IMR-90 (cell line): ENCODE measurements around the gene ARMC9. TPM values are rescaled to one million over a fixed set of nuclear protein-coding genes. Genes with fewer than 3 reads are reported as not detected.

Experiments
- ATAC-seq: fragments of 200-7000 bp; cut with Tn5 transposase; 2 replicates; pipeline ENCODE4 v1.9.1; 2020; ENCODE audit warnings: low read depth, mild to moderate bottlenecking, moderate library complexity
- BruUV-seq: library from RNA; stranded (reverse); fragments of 400-500 nt; replicated peaks from 2 replicates; lab custom pipeline; 2021; lab: Mats Ljungman, UMichigan
- CTCF ChIA-PET: fragments of 300-600 bp; formaldehyde crosslinking; extraction: SDS; loops from one replicate; lab custom pipeline; 2021; ENCODE audit warnings: antibody characterized with exemption; lab: Yijun Ruan, JAX
- POLR2A ChIA-PET: fragments of 300-600 bp; sonication (Branson Sonifier 250); formaldehyde crosslinking; loops from one replicate; lab custom pipeline; 2022; ENCODE audit warnings: antibody characterized with exemption; ENCODE audit not compliant: unreplicated experiment; lab: Charles Lee
- DNase-seq: peaks from one replicate; pipeline ENCODE4 v3.0.0; 2013
- H2AFZ ChIP-seq: replicated peaks from 2 replicates; pipeline ENCODE3; 2013; ENCODE audit warnings: low read length, mild to moderate bottlenecking; ENCODE audit not compliant: poor library complexity
- H2AK5ac ChIP-seq: 2 replicates; pipeline ENCODE4 v1.6.1; 2013; ENCODE audit warnings: low read depth, low read length, inconsistent platforms
- H2AK9ac ChIP-seq: replicated peaks from 2 replicates; pipeline ENCODE3; 2013; ENCODE audit warnings: mild to moderate bottlenecking, low read depth, low read length, moderate library complexity; ENCODE audit not compliant: poor library complexity
- H2BK120ac ChIP-seq: 2 replicates; pipeline ENCODE4 v1.6.1; 2013; ENCODE audit warnings: low read depth, low read length, inconsistent platforms
- H2BK15ac ChIP-seq: 3 replicates; pipeline ENCODE4 v1.6.1; 2013; ENCODE audit warnings: low read depth, low read length, inconsistent platforms
- H2BK20ac ChIP-seq: 2 replicates; pipeline ENCODE4 v1.6.1; 2013; ENCODE audit warnings: low read depth, mild to moderate bottlenecking, inconsistent platforms, low read length, moderate library complexity
- H2BK5ac ChIP-seq: 2 replicates; pipeline ENCODE4 v1.6.1; 2013; ENCODE audit warnings: mild to moderate bottlenecking, low read depth, low read length, inconsistent platforms; ENCODE audit not compliant: poor library complexity, severe bottlenecking
- H3K14ac ChIP-seq: replicated peaks from 2 replicates; pipeline ENCODE4 v1.6.1; 2013; ENCODE audit warnings: low read depth, low read length, inconsistent platforms
- H3K18ac ChIP-seq: 2 replicates; pipeline ENCODE4 v1.6.1; 2013; ENCODE audit warnings: low read depth, low read length, control low read depth
- H3K23ac ChIP-seq: 2 replicates; pipeline ENCODE4 v1.6.1; 2013; ENCODE audit warnings: low read depth, low read length, inconsistent platforms
- H3K27ac ChIP-seq: 2 replicates; pipeline ENCODE4 v1.5.1; 2013; ENCODE audit warnings: mild to moderate bottlenecking, control low read depth, low read length; ENCODE audit not compliant: insufficient read depth
- H3K27me3 ChIP-seq: 2 replicates; pipeline ENCODE4 v1.6.1; 2013; ENCODE audit warnings: low read length; ENCODE audit not compliant: control insufficient read depth, insufficient read depth
- H3K36me3 ChIP-seq: 2 replicates; pipeline ENCODE4 v1.6.1; 2013; ENCODE audit warnings: low read length, mixed read lengths; ENCODE audit not compliant: control insufficient read depth, insufficient read depth
- H3K4ac ChIP-seq: 2 replicates; pipeline ENCODE4 v1.6.1; 2013; ENCODE audit warnings: low read depth, low read length, inconsistent platforms
- H3K4me1 ChIP-seq: 2 replicates; pipeline ENCODE4 v1.6.1; 2013; ENCODE audit warnings: low read length, mixed read lengths; ENCODE audit not compliant: control insufficient read depth, insufficient read depth
- H3K4me2 ChIP-seq: 2 replicates; pipeline ENCODE4 v1.6.1; 2013; ENCODE audit warnings: low read depth, mild to moderate bottlenecking, control low read depth, low read length, moderate library complexity
- H3K4me3 ChIP-seq: 2 replicates; pipeline ENCODE4 v1.5.1; 2013; ENCODE audit warnings: low read depth, mild to moderate bottlenecking, control low read depth, low read length, moderate library complexity; ENCODE audit not compliant: insufficient read depth
- H3K56ac ChIP-seq: 2 replicates; pipeline ENCODE4 v1.6.1; 2013; ENCODE audit warnings: low read length, inconsistent platforms; ENCODE audit not compliant: insufficient read depth; ENCODE audit errors: extremely low read depth
- H3K79me1 ChIP-seq, 2 experiments: 2 replicates each; pipeline ENCODE4 v1.6.1; 2013; ENCODE audit warnings: low read length in 2 of 2, inconsistent platforms in 1 of 2, low read depth in 1 of 2
- H3K9ac ChIP-seq: 2 replicates; pipeline ENCODE4 v1.6.1; 2013; ENCODE audit warnings: low read depth, low read length, control low read depth
- H3K9me1 ChIP-seq: 2 replicates; pipeline ENCODE4 v1.6.1; 2013; ENCODE audit warnings: low read length, inconsistent platforms; ENCODE audit not compliant: insufficient read depth
- H3K9me3 ChIP-seq: 2 replicates; pipeline ENCODE4 v1.6.1; 2013; ENCODE audit warnings: low read length; ENCODE audit not compliant: control insufficient read depth, insufficient read depth
- H4K20me1 ChIP-seq: 2 replicates; pipeline ENCODE4 v1.6.1; 2013; ENCODE audit warnings: low read length, inconsistent platforms; ENCODE audit not compliant: insufficient read depth
- H4K5ac ChIP-seq: 2 replicates; pipeline ENCODE4 v1.6.1; 2013; ENCODE audit warnings: mild to moderate bottlenecking, low read depth, low read length, control low read depth
- H4K8ac ChIP-seq, 2 experiments: 2 replicates each; pipeline ENCODE4 v1.6.1; 2013; ENCODE audit warnings: low read depth in 2 of 2, low read length in 2 of 2, control low read depth in 1 of 2, inconsistent platforms in 1 of 2
- H4K91ac ChIP-seq: 2 replicates; pipeline ENCODE4 v1.6.1; 2013; ENCODE audit warnings: low read depth, low read length, inconsistent platforms; ENCODE audit not compliant: insufficient read depth
- CEBPB ChIP-seq: IDR thresholded peaks from 2 replicates; pipeline ENCODE4 v1.6.1; 2012; ENCODE audit warnings: low read depth, low read length, improper control_type of control experiment
- CHD1 ChIP-seq: IDR thresholded peaks from 2 replicates; pipeline ENCODE4 v1.6.1; 2012; ENCODE audit warnings: low read depth, low read length, improper control_type of control experiment
- MAFK ChIP-seq: IDR thresholded peaks from 2 replicates; pipeline ENCODE4 v1.6.1; 2012; ENCODE audit warnings: low read depth, low read length, improper control_type of control experiment
- MAZ ChIP-seq: IDR thresholded peaks from 2 replicates; pipeline ENCODE4 v1.6.1; 2012; ENCODE audit warnings: low read depth, mild to moderate bottlenecking, low read length, improper control_type of control experiment, moderate library complexity, borderline replicate concordance
- RCOR1 ChIP-seq: IDR thresholded peaks from 2 replicates; pipeline ENCODE4 v1.6.1; 2012; ENCODE audit warnings: mild to moderate bottlenecking, low read length, improper control_type of control experiment; ENCODE audit not compliant: insufficient replicate concordance
- SMC3 ChIP-seq: fragments of 150-350 bp; IDR thresholded peaks from 2 replicates; pipeline ENCODE4 v1.6.1; 2016; ENCODE audit warnings: low read depth, mild to moderate bottlenecking, antibody characterized with exemption, low read length, moderate library complexity
- WGBS, 2 experiments: methylation state at CpG; one replicate each; pipeline versions ENCODE4 v1.1.5 to v1.1.7; 2013; ENCODE audit warnings: missing lambda C conversion rate in 2 of 2; ENCODE audit not compliant: insufficient read length in 1 of 2; ENCODE audit errors: extremely low coverage in 2 of 2; 5-methylcytosine and 5-hydroxymethylcytosine counted together
- dilution Hi-C: fragments of 300-500 bp; cut with HindIII; formaldehyde crosslinking; loops from one replicate; pipeline ENCODE4 v1.14.3; 2018; ENCODE audit warnings: low sequenced_read_pairs; ENCODE audit not compliant: unreplicated experiment
- in situ Hi-C: fragments of 300-500 bp; cut with MboI; formaldehyde crosslinking; loops from 3 replicates; pipeline ENCODE4 v1.14.3; 2019; ENCODE audit warnings: low sequenced_read_pairs, inconsistent platforms, mixed read lengths
- intact Hi-C: fragments of 100-400 bp; cut with micrococcal nuclease; formaldehyde crosslinking; loops from 2 replicates; pipeline ENCODE4 v1.10.0; 2022
- polyA plus RNA-seq, 3 experiments: library from polyadenylated mRNA; depleted of rRNA; stranded (reverse); fragments of >200 nt; gene quantifications; 2 replicates each; pipeline ENCODE4 v1.2.3, GENCODE V29; 2012; ENCODE audit warnings: low replicate concordance in 1 of 3
- total RNA-seq: library from RNA; depleted of rRNA; stranded (reverse); fragments of >200 nt; gene quantifications from 2 replicates; pipeline ENCODE4 v1.2.3, GENCODE V29; 2012
- TF ChIP-seq, protein P1 (sequence below): fragments of 150-350 bp; IDR thresholded peaks from 2 replicates; pipeline ENCODE4 v1.6.1; 2017; ENCODE audit warnings: mild to moderate bottlenecking, antibody characterized with exemption, low read length, low read depth
- TF ChIP-seq, protein P2 (sequence below): conservative IDR thresholded peaks from 2 replicates; pipeline ENCODE4 v1.5.1; 2012; ENCODE audit warnings: mild to moderate bottlenecking, low read depth, low read length, improper control_type of control experiment
- TF ChIP-seq, protein P3 (sequence below): fragments of 150-350 bp; IDR thresholded peaks from 2 replicates; pipeline ENCODE4 v1.6.1; 2016; ENCODE audit warnings: low read depth, mild to moderate bottlenecking, low read length, moderate library complexity, borderline replicate concordance

Gene ARMC9
- total and polyA plus RNA-seq, 2 of the 4 experiments (the other 2 are of a cell fraction): 36.0 to 46.6 TPM

- no peak overlapping the region for H4K5ac ChIP-seq
- no peak overlapping the region for H4K91ac ChIP-seq
- no peak overlapping the region for H2AFZ ChIP-seq
- H4K20me1 ChIP-seq: no peaks in the 10 kb centered on the region
- no peak overlapping the region for H3K23ac ChIP-seq
- no peak overlapping the region for H2BK5ac ChIP-seq
- TF ChIP-seq, protein P1, sequence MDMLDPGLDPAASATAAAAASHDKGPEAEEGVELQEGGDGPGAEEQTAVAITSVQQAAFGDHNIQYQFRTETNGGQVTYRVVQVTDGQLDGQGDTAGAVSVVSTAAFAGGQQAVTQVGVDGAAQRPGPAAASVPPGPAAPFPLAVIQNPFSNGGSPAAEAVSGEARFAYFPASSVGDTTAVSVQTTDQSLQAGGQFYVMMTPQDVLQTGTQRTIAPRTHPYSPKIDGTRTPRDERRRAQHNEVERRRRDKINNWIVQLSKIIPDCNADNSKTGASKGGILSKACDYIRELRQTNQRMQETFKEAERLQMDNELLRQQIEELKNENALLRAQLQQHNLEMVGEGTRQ: no peak
- TF ChIP-seq RCOR1 (no peak), CHD1 (no peak), MAZ (no peak), MAFK (no peak), CEBPB (no peak), SMC3 (no peak)
- TF ChIP-seq, protein P2, sequence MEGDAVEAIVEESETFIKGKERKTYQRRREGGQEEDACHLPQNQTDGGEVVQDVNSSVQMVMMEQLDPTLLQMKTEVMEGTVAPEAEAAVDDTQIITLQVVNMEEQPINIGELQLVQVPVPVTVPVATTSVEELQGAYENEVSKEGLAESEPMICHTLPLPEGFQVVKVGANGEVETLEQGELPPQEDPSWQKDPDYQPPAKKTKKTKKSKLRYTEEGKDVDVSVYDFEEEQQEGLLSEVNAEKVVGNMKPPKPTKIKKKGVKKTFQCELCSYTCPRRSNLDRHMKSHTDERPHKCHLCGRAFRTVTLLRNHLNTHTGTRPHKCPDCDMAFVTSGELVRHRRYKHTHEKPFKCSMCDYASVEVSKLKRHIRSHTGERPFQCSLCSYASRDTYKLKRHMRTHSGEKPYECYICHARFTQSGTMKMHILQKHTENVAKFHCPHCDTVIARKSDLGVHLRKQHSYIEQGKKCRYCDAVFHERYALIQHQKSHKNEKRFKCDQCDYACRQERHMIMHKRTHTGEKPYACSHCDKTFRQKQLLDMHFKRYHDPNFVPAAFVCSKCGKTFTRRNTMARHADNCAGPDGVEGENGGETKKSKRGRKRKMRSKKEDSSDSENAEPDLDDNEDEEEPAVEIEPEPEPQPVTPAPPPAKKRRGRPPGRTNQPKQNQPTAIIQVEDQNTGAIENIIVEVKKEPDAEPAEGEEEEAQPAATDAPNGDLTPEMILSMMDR: no peak
- TF ChIP-seq, protein P3, sequence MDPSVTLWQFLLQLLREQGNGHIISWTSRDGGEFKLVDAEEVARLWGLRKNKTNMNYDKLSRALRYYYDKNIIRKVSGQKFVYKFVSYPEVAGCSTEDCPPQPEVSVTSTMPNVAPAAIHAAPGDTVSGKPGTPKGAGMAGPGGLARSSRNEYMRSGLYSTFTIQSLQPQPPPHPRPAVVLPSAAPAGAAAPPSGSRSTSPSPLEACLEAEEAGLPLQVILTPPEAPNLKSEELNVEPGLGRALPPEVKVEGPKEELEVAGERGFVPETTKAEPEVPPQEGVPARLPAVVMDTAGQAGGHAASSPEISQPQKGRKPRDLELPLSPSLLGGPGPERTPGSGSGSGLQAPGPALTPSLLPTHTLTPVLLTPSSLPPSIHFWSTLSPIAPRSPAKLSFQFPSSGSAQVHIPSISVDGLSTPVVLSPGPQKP: no peak
- H2AK9ac ChIP-seq: no peak overlapping the region
- no peak overlapping the region for H3K4me3 ChIP-seq
- BruUV-seq: no TSS peak
- H3K4me2 ChIP-seq: no peak overlapping the region
- H3K9ac ChIP-seq: no peak overlapping the region
- no peaks in the 10 kb centered on the region for H3K4me1 ChIP-seq
- no peak overlapping the region for H2BK15ac ChIP-seq
- POLR2A ChIA-PET: no interaction called here
- H4K8ac ChIP-seq: no peak overlapping the region
- no peak overlapping the region for H3K18ac ChIP-seq
- no peak overlapping the region for H3K27ac ChIP-seq
- H3K14ac ChIP-seq: no peak overlapping the region
- DNase-seq: no peak
- no peaks in the 10 kb centered on the region for H3K9me3 ChIP-seq
- no peaks in the 10 kb centered on the region for H3K27me3 ChIP-seq
- H3K56ac ChIP-seq: no peak overlapping the region
- no peak overlapping the region for H2BK20ac ChIP-seq
- H3K4ac ChIP-seq: no peak overlapping the region
- intact Hi-C loops (no loop called here), in situ Hi-C loops (no loop called here), dilution Hi-C loops (no loop called here)
- no peak overlapping the region for H2BK120ac ChIP-seq
- CTCF ChIA-PET: no interaction called here
- no peak for ATAC-seq
- peaks cover 30% of the 10 kb centered on the region for H3K36me3 ChIP-seq
- WGBS, 2 experiments: no CpG with 5 or more reads among the region's 8 CpGs
- 0 out of 2 replicates have a peak, but pooled peaks cover 6% of the 10 kb centered on the region for H3K9me1 ChIP-seq
- no peak overlapping the region for H2AK5ac ChIP-seq
- H3K79me1 ChIP-seq: no peaks in the 10 kb centered on the region
These were observed 94.2 kb downstream of the ARMC9 start for GRCh38 chr2:231292472-231293134.
